Epithelial cell of alveolus of lung (primary cell): ENCODE measurements around the gene FGF3. TPM values are rescaled to one million over a fixed set of nuclear protein-coding genes. Genes with fewer than 3 reads are reported as not detected.

Source experiments
- total RNA-seq: library from RNA; depleted of rRNA; stranded (reverse); fragments of >200 nt; gene quantifications from 2 replicates; pipeline ENCODE4 v1.2.1, GENCODE V29; 2015

Gene FGF3
- not detected in 2 replicates for total RNA-seq

DNA sequence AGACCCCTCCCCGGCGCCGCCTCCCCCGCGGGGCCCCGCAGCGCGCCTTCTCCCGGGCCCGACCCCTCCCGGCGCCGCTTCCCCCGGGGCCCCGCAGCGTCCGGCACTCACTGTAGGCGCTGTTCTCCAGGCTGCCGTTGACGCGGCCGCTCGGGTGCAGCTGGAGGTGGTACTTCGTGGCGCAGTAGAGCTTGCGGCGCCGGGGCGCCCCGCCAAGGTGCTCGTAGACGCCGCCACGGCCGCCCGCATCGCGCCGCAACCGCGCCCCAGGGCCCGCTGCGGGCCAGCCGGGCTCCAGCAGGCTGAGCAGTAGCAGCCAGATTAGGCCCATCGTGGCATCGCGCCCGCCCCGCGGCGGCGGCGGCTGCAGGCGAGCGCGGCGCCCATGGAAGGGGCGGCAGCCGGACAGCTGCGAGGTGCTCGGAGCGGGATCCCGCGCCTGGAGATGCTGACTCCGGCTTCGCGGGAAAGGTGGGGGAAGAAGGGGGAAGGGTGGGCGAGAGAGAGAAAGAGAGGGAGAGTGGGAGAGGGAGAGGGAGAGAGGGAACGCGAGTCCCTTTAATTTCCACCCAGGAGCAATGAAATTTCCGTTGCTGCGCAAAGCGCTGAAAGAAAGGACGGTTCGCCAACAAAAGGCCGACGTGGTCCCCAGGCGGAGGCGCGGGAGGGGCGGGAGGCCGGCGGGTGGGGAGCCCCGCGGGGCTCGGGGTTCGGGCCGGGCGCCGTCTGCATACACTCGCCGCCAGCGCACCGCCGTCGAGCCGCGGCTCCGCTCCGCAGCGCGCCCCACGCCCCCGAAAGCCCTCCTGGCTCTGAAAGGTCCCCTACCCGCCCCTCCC lies at the start of gene FGF3:
FGF3 (minus strand) TSS at position 814 of the 839 bp plus-strand sequence; CDS start at position 331, 483 bp downstream.

GRCh38 chr11:69775163-69775755 lies 44.0 kb downstream of the FGF3 start, which contains the start of gene FGF4:
Gene FGF4 (minus strand): TSS chr11:69775341. CDS start chr11:69775084, 257 bp downstream.

Other genes starting within 250 kb of the FGF3 start
- gene CCND1, start 178.3 kb downstream of the FGF3 start, total RNA-seq, result 73.4 and 349 TPM in 2 replicates
- 9.3 and 11.3 TPM in 2 replicates for gene LTO1, start 144.1 kb downstream of the FGF3 start, total RNA-seq
- gene FGF19, start 115.4 kb downstream of the FGF3 start, total RNA-seq, result under 0.01 TPM in 1 of 2 replicates, not detected in the other
- not detected in 2 replicates for gene FGF4, start 44.1 kb downstream of the FGF3 start, total RNA-seq